NCI-H524 (cell line): ENCODE results near the gene PTHLH.

Source experiments
- DNase-seq, 2 experiments: peaks; one replicate each; lab custom pipeline; 2025; lab: John Stamatoyannopoulos, UW

The PTHLH gene

DNA sequence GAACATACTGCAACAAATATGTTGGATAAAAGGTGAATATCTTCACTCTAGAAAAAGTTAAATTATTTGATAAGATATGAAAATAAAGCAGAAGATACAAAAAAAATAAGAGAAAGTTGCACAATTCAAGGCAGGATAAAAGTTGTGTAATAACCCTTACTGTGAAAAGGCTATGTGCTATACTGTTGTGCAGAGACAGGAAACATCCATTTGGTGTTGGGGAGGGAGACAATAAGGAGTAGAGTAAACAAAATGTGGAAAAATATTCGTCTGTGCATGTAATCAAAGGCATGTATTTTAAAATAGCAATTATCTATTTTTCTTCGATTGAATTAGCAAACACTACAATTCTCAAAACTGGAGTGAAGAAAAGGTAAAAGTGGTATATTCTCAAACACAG lies 34.8 kb downstream of the PTHLH start:
- no peak for DNase-seq

DNA sequence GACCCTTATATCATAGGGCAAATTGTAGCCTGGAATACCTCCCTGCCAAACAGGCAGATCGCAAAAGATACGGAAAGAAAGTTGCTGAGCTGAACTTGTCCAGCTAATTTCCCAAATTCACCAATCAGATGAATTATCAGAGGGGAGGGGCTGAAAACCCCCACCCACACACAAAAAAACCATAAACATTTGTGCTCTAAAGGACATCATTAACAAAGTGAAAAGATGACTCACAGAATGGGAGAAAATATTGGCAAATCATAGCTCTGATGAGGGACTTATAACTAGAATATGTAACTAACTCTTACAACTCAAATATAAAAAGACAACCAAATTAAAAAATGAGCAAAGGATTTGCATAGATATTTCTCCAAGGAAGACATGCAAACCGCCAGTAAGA lies 36.3 kb downstream of the PTHLH start:
- DNase-seq: no peak

DNA sequence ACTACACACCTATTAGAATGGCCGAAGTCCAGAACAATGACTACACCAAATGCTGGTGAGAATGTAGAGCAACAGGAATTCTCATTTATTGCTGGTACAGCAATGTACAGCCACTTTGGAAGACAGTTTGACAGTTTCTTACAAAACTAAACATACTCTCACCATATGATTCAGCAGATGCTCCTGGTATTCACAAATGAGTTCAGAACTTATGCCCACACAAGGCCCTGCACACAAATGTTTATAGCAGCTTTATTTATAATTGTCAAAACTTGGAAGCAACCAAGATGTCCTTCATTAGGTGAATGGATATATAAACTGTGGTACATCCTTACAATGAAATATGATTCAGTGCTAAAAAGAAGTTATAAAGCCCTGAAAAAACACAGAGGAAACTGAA lies 38.3 kb downstream of the PTHLH start:
- DNase-seq: no peak

DNA sequence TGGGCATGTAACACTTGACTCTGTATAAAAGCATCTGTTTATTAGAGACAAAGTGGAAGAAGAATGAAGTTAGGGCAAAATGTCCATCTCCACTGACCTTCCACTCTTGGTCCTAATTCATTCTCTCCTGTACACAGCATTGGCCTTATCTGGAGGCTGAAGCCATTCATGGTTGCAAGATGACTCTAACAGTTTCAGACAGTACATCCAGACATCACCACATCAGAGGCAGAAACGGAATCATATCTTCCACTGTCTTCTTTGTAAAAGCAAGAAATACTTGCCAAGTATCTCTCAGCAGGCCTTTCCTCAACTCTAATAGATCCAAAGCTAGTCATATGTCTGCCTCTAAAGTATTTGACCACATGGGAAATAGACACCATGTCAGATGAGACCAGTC lies 41.1 kb downstream of the PTHLH start:
- no peak for DNase-seq

DNA sequence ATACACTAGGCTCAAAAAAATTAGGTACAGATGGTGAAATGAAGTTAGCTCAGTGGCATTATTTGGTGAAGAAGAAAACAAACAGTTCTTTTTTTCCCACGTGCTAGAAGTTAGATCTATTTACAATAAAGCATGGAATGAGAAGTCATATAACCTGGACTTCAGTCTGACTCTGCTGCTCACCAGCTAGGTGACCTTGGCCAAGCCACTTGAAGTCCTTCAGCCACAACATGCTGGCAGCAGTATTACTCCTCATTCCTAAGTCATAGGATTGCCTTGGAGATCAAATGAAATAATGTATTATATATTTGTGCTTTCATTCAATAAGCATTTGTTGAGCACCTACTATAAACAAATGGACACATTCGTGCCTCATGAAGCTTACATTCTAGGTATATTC lies 45.2 kb downstream of the PTHLH start:
- no peak for DNase-seq

DNA sequence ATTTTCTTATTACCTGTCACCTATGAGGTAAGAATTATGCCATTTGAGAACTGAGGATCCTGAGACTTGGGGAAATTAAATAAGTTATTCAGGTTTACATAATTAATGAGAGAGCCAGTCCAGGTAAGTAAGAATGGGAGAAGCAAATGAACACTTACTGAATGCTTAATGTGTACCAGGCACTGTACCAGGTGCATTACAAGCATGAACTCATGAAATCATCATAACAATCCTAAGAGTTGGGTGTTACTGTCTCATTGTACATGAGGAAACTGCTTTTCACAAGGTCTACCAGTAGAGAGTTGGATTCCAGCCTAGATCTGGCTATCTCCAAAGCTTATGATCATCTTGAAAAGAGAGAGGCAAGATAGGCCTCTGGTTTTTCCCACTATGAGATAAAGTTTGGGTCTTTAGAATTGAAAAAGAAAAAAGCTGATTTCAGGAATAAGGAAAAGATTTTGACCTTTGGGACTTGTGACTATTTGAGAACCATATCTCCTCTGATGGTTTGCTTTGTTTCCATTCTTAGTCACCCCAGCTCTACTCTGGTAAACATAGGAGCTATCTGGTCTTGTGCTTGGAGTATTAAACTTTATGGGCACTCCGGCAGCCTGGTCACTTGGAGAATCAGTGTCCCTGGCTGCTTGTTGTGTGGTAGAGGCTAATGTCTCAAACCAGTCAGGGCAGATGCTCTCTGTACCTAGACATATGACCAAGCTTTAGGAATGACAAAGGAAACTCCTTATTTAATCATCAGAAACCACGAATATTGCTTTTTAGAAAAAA lies 48.0 kb downstream of the PTHLH start:
- DNase-seq: no peak

DNA sequence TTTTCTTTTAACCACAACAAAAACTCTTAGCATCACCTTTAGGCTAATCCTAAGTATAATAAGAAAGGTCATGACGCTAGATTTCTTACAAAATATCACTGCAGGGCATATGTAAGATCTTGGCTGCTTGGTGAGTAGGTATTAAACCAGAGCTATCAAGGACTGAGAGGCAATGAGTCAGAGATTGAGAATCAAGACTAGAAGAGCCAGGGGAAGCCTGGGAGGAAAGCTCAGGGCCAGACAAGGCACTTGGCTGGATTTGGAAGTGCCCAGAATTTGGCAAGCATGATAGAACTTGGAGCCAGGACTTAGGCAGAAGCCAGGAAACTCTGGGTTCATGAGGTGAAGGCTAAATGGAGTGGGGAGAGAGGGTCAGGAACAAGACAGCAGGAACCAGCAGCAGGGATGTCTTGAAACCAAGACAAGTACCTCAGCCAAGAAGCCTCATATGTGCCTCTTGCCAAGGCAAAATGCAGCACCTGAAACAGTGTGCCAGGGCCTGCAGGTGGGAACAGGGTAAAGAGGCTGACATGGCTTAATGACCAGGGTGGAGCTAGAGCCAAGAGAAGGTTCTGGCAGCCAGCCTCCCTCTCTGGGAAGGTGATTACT lies 49.9 kb downstream of the PTHLH start:
- no peak for DNase-seq

DNA sequence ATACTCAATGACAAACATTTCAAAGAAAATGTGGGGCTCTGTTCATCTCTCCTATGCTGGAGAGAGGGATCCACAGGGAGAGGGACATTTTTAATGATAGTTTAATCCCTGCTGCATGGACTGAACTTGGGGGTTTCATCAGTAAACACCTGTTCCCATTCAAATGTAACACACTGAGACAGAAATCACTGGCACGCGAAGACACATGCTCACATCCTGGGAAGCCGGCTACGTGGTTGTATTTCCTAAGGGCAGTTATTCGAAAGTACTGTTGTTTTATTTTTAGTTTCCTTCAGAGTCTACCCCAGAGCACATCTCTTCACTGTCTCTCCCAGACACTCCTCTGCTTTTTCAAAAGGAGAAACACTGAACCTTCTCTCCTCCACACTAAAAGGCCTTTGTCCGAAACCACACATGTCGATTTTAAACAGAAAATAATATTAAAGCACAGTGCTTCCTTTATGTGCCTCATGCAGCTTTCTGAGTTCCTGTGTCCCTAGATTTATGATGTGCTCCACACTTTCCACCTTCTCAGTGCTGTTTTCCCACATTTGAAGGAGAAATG lies 52.8 kb downstream of the PTHLH start:
- DNase-seq: peak in 1 of 2 experiments; percentile 25

DNA sequence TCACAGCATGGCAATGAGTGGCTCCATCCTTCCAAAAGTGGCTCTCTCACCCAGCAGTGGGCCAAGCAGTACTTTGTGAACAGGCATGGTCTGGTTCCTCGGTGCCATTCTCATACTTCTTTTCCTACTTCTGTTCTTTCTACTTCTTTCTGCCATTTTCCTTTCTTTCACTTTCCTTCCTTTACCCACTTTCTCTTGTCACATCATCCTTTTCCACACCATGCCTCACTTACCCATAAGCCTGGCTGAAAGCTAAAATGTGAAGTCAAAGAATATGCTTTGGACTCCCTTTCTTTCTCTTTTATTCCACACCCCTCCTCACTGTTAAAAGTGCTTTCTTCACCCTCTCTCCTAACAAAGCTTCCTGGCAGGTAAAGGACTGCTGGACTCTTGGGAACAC lies 57.0 kb downstream of the PTHLH start:
- no peak for DNase-seq

DNA sequence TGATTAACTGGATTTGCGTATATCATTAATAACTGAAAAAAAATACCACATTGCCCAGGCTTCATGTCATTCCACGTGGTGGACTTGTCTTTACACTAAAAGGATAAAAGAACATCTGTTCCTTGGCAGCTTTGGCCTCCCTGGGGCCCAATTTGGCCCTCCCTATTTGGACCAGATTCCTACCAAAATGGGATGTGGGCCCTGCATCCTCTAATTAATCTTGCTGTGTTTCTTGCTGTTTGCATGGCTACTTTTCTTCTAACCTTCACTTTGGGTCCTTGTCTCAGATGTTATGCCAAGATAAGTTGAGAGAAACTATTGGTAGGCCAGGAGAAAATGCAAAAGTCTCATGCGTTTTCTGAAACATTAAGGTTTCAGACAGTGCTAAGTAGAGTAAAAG lies 57.5 kb downstream of the PTHLH start:
- peak; percentile 48 to 88 for DNase-seq

DNA sequence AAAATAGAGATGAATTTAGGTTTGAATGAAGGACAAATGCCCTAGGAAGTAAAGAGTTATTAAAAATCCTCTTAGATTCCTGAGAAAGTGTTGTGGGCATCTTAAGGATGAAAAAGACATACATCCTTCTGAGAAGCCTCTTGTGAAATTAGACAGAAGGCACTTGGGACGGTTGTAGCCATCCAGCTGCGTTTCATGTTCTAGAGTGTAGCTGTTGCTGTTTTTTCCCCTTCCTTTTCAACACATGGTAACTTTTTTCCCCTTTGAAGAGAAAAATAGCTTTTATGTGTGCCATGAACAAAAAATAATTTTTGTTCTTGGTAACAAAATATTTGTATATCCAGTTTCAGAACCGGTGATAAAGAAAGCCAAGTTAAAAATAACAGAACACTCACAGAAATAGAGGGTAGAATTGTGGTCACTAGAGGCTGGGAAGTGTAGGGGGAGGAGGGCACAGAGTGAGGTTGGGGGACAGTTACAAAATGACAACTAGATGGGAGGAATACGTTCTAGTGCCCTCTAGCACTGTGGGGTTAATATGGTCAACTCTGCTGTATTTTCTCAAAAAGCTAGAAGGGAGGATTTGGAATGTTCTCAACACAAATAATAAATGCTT lies 58.4 kb downstream of the PTHLH start:
- peak; percentile 5 to 74 for DNase-seq

DNA sequence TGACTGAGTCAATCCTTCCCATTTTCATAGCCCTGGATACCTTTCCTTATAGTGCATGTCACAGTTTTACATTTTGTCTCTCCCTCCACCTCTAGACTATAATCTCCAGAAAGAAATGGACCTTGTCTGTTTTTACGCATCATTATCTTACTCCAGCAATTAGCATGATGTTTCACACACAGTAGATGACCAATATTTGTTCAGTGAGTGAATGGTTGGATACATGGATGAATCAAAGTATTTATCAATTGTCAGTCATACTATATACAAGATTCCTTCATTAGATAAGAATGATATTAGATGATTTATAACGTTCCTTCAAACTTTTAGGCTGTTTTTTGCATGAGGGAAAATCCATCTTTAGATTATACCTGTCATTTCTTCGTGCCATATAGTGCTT lies 61.1 kb downstream of the PTHLH start:
- no peak for DNase-seq
